Left cardiac atrium (tissue), 4 donors: ENCODE data around the gene STRBP. TPM values are rescaled to one million over a fixed set of nuclear protein-coding genes. Genes with fewer than 3 reads are reported as not detected.
"Not testable (repeated sequence)": the region's sequence is repeated elsewhere in the genome, so short reads cannot be mapped to it uniquely, and the experiment has no call there.

Experiments used
- ATAC-seq, 2 donors: fragments of 200-7000 bp; cut with Tn5 transposase; one replicate each; pipeline ENCODE4 v1.9.1; 2020; ENCODE audit warnings: mild to moderate bottlenecking in 2 of 2, moderate library complexity in 2 of 2
- DNase-seq: peaks from one replicate; pipeline ENCODE4 v3.0.0-alpha.2; 2020
- intact Hi-C, 2 donors: fragments of 100-400 bp; cut with DNase I; formaldehyde crosslinking; loops; one replicate each; pipeline versions ENCODE4 v1.14.1 to v1.15.1; 2022 to 2023
- long read RNA-seq: library from polyadenylated mRNA; unstranded; transcript quantifications from one replicate; pipeline ENCODE4 v2.0.0, GENCODE V29; 2021
- total RNA-seq, 2 donors: library from RNA; stranded (reverse); fragmentation: NEBNext Ultra II Directional; extraction: Animal tissue kit (Norgen Biotek cat#: 25700); gene quantifications; one replicate each; pipeline ENCODE4 v1.2.1, GENCODE V29; 2021
- donor health status: DM: no; HTN: yes; CAD: no.
- donor health status: DM: no; HTN: yes; CAD: no; lungs with severe emphysema.
- donor health status: DM: yes; HTN: yes; CAD: no.
- donor health status: Dilated cardiomyopathy.

The STRBP gene
- 10 to 100 TPM; 16.7 to 20.7 TPM for total RNA-seq
- long read RNA-seq, partial matches to known transcripts, result 0 of 4 reads
- long read RNA-seq, other reads (novel, unspliced or antisense), result 4 of 4 reads

DNA sequence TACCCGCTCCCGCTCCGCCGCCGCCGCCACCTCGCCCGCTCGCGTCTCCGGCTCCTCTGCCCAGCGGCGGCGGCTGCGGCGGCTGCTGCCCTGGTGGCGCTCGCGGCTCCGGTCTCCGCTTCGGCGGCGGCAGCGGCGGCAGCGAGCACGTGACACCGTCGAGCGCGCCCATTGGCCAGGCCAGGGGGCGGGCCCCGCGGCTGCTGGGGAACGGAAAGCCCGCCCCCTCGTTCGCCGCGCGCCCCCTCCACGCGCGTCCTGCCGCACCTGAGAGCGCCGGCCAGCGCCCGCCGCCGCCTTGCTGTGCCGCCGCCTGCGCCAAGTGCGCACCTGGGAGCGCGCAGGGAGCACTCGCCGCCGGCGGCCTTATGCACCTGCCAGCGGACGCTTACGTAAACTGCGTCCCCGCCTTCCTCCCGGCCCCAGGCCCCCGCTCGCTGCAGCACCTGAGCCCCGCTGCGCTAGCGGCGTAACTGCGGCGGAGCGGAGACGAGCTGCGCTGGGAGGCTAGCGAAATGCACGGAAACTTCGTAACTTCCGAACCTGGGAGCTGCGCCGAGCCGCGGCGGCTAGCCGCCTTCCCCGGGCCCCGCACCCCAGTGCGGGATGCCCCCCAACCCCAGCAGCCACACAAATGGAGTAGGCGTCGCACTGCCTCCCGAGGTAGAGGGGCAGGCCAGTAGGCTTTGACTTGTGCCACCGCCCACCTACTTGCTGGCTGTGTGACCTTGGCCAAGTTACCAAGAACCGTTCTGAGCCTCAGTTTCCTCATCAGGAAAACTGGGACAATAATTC, at the start of gene STRBP:
TSS of gene STRBP (minus strand) at position 122 of the 795 bp plus-strand sequence. CDS start 84,452 bp downstream, outside the sequence.
- intact Hi-C loops, result loop anchor here in 1 of 2 donors (5.0 kb wide), 1 partner anchor 74 kb away; no protein-coding TSS in a partner anchor
- ATAC-seq (peak; percentile 98 to 99), DNase-seq (peak; percentile 92)

DNA sequence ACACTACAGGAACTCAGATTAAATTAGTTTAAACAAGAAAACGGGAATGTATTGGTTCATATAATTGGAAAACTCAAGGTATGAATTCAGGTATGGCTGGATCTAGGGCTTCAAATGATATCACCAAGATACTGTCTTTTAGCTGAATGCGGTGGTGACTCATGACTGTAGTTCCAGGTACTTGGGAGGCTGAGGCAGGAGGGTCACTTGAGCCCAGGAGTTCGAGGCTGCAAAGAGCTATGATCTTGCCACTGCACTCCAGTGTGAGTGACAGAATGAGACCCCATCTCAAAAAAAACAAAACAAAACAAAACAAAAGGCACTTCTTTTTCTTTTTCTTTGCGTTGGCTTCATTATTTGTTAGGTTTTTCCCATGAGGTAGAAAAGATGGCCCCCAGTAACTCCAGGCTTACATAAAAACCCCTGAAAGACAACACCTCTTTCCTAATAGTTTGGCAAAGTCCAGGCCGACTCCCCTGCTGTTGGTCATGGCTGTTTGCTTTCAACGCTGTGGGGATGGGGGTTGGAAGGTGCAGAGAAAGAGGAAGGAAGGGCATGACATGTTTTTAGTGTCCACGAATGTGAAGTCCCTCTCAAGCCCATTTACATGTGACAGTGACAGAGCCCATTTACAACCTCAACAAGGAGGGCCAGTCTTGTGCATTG, 47.8 kb upstream of the STRBP start:
- ATAC-seq (no peak), DNase-seq (no peak)
- intact Hi-C loops, result no loop called here

DNA sequence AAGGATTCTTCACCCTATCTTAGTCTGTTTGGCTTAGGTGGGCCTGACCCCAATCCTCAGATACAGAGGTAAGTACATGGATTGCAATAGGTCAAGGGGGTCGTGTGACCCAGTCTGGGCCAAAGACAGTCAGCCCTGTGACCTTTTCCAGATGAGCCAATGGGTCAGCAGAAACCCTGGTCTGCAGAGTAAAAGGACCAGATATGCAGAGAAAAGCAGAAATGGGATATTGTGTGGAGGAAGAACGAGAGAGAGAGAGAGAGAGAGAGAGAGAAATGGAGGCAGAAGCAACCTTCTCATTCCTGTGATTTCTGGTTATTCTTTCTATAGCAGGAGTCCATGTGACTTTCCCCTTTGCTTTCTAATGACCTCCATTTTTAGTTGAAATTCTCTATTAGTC, 47.2 kb upstream of the STRBP start:
- no peak for DNase-seq
- no peak for ATAC-seq
- intact Hi-C loops, result no loop called here

DNA sequence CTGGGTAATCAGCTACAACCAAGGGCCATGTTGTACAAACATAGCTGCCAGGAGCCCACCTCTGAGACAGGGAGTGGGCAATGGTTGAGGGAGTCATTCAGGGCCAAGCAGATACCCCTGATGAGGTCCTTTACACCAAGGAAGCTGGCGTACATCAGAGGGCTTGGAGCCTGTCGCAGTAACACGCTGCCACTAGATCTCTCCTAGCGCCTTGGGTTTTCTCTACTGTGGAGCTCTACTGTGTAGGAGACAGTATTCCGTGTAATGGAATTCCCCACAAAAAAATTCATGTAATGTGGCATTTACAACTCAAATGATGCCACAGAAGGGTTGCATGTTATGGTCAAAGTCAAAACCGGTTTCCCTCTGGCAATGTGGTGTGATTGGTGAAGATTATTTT, 46.2 kb upstream of the STRBP start:
- no peak for DNase-seq
- ATAC-seq, result no peak
- intact Hi-C loops, result no loop called here

DNA sequence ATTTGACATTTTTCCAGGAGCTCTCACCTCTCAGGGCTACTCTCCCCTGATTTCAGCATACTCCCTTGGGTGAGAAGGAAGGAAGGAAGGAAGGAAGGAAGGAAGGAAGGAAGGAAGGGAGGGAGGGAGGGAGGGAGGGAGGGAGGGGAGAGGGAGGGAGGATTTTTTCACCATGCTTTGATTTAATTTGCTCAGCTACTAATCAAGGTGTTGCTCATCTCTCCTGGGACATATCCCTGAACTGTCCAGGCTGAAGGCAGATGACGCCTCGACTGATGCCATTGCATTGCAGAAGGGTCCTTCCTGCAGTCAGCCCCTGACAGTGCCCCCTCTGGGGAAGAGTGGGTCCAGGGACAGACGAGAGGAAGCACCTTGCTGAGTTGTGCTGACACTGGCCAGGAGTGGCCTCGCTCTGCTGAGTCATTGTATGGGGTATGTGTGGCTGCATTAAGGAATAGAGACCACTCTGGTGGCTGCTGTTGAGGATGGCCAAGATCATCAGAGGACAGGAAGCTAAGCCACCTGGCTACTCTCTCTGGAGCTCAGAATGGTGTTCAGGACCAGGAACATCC, 44.0 kb upstream of the STRBP start:
- DNase-seq (no peak), ATAC-seq (no peak)
- intact Hi-C loops, result no loop called here

DNA sequence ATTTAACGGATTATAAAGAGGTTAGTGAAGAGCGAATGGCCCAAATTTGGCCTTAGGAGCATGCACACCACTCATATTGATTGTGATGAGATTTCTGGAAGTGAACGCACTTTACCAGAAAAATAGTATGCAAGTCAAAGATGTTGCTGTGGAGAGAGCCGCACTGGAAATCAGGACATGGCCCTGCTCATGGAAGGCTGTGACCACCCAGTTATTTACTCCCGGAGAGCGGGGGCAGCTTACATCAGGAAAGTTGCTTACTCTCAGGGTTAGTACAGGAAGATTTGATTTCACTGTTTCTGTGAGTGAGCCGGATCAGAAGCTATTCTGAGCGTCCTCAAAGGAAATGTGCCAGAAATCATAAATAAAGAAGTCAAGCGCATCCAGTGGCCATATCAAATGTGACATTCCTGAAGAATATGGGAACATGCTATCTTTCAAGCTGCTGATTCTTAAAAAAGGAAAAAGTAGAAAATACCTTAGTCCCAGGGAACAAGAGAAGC, 42.9 kb upstream of the STRBP start:
- intact Hi-C loops, result no loop called here
- DNase-seq, result no peak
- no peak for ATAC-seq

DNA sequence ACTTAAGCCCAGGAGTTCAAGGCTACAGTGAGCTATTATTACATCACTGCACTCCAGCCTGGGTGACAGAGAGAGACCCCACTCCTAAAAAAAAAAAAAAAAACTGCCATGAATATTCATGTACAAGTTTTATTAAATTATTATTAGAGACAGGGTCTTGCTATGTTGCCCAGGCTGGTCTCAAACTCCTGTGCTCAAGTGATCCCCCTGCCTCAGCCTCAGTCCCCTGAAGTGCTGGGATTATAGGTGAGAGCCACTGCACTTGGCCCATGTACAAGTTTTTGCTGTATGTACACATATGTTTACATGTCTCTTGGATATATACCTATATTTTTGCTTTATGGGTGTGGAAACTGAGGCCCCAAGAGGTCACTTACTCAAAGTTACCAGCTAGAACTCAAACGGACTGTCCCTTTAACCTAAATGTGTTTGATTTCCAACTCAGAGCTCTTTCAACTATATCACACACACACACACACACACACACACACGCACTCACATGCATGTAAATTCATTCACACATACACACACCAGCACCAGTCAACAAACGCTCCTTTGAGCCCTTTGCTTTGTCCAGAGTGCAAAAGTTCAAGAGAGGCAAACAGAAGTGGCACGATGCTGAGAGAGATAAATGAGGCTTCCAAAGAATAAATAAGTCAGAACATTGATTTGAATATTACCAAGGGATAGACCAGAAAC, 42.3 kb upstream of the STRBP start:
- intact Hi-C loops, result no loop called here
- DNase-seq (no peak), ATAC-seq (no peak)

DNA sequence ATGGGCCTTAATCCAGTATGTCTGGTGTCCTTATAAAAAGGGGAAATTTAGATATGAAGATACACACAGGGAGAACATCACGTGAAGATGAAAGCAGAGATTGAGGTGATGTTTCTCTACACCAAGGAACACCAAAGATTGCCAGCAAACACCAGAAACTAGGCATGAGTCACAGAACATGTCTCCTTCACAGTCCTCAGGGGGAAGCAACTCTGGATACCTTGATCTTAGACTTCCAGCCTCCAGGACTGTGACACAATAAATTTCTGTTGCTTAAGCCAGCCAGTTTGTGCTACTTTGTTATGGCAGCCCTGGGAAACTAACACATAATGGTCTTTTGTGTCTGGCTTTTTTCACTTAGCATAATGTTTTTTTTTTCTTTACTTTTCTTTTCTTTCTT, 41.2 kb upstream of the STRBP start:
- ATAC-seq (no peak), DNase-seq (no peak)
- intact Hi-C loops, result no loop called here

DNA sequence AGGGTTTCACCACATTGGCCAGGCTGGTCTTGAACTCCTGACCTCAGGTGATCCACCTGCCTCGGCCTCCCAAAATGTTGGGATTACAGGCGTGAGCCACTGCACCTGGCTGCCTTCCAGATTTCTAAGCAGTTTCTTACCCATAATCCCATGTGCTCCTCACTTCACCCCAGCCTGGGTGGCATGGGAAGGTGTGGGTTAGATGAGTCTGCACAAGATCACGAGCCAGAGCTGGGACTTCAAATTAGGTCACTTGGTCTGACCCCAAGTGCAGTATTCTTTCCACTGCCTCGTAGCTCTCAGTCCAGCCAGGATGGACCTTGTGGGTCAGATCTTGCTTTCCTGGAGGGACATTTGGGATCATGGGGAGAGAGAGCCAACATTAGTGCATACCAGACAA, 37.5 kb upstream of the STRBP start:
- DNase-seq, result no peak

DNA sequence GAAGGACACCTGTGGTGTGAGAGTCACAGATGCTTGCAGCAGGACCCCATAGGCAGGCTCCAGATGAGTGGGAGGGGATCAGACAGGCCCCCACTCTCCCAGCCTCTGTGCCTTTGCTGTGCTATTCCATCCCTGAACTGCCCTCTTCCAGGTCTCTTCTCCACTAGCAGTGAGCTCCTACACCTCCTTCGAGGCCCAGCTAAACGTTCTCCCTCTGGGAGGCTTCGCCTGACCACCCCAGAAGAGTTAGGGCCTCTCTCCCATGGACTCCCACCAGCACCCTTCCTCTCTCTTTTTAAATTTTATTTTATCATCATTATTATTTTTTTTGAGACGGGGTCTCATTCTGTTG, 35.9 kb upstream of the STRBP start:
- DNase-seq, result no peak
- intact Hi-C loops, result no loop called here
- no peak for ATAC-seq

More for the DNA sequence above, 37.5 kb upstream of the STRBP start:
- peak in 1 of 2 donors; percentile 58 for ATAC-seq
- intact Hi-C loops, result no loop called here

DNA sequence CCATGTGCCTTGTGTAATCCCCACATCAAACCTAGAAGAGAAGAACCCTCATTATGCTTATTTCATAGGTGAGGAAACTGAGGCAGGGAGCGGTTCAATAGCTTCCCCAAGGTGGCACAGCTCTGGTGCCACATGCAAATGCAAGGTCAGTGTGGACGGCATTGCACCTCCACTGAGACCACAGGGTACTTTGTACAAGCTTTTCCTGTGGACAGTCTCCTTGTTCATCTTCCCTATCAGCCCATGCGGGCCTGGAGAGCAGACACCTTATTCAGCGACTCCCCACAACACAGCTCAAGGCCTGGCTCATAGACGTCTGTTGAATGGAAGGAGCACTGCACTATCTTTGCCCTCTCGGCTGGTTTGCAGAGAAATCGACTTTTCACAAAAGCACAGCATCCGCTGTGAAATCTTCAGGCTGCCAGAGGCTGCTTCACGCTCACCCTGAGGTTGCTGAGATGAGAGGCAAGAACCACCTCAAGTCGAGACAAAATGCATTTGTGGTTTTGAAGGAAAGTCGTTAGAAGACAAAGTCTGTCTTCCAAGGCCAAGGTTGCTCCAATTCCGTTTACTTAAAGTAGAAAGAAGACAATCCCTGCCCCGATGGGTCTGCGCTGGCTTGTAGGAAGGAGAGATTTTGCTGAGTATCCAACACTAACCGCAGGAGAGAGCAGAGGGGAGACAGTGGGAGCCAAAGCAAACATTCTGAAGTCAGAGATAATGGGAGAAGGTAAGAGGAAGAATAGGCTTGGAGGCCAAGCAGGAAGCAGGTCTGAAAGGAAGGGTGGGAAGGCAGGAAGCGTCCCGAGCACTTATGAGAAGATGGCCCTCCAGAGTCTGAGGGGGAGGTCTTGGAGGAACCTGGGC, 34.2 kb upstream of the STRBP start:
- intact Hi-C loops, result no loop called here
- DNase-seq (no peak), ATAC-seq (no peak)

DNA sequence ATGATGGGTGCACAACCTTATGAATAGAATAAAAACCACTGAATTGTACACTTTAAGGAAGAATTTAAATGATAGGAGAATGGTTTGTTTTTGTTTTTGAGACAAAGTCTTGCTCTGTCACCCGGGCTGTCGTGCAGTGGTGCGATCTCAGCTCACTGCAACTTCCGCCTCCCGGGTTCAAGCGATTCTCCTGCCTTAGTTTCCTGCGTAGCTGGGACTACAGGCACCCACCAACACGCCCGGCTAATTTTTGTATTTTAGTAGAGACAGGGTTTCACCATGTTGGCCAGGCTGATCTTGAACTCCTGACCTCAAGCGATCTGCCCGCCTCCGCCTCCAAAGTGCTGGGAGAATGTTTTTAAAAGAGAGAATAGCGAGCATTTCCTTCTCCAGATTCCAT, 33.5 kb upstream of the STRBP start:
- ATAC-seq, intact Hi-C loops, DNase-seq: not testable (repeated sequence)

DNA sequence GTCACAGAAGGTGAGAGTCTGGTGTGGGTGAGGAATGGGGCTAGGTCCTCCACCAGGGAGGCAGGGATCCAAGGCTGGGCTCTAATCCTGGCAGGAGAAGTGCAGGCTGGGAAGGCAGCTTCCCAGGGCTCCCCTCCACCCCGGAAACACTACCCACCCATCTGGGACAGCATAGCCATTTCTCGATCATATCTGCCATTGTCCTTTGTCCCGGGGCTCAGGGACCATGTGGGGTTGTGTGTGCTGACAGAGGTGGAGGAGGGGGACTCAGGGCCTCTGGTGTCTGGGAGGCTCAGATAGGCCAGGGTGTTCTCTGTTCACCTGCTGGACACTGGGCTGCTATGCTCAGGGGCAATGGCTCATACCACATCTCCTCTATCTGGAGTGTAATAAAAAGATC, 32.2 kb upstream of the STRBP start:
- ATAC-seq (no peak), DNase-seq (no peak)
- intact Hi-C loops, result no loop called here

DNA sequence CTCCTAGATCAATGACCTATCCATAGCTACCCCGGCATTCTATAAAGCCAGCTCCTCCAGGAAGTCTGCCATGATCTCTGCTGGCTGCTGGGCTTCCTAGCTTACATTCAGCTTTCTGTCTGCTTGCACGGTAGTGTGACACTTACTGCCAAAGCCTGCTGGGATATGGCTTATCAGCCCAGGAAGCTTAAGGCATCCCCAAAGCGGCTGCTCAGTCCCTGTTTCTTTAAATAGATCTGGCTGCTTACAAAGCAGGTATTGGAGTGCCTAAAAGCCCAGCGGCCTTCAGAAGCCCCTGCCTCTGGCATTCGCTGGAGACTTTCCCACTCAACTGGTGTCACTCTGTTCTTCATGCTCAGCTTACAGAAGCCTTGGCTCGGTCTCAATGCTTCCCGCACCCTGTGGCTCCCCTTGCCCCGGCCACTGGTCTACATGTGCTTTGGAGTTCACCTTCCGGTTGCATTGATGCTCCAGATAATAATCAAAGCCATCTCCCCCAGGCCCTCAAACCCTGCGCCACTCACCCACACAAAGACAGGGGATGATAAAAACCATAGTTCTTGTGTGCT, 31.3 kb upstream of the STRBP start:
- DNase-seq (no peak), ATAC-seq (peak; percentile 69 to 82)
- intact Hi-C loops, result no loop called here

DNA sequence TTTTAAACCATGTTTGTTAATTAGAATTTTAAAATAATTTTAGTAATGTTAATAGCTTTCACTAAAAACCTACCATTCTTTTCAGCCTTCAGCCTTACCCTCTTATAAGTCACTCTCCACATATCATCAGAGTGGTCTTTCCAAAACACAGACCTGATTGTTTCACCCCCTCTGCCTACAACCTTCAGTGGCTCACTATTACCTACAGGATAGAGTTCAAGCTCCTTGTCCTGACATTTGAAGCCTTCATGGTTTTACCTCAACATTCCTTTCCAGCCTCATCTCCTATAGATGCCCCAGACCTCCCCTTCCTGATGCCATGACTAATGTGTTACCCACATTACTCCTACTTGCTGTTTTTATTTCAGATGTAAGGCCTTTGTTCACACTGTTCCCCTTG, 27.8 kb upstream of the STRBP start:
- ATAC-seq, result no peak
- no peak for DNase-seq
- intact Hi-C loops, result no loop called here

DNA sequence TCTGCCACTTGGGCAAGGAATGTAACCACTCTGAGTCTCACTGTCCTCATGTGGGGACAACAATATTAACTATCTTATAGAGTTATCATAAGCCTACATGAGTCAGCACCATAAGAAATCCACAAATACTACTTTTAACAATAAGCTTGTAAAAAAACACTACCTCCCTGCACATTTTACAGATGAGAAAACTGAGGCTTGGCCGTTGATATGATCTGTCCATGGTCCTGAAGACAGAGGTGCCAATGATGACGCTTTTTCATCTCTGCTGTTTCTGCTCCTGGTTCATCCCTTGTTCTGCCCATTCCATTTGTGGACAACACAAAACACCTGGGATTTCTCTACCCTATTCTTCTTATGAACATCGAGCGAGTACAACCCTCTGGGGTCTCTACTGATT, 23.4 kb upstream of the STRBP start:
- DNase-seq (no peak), ATAC-seq (no peak)
- intact Hi-C loops, result no loop called here

DNA sequence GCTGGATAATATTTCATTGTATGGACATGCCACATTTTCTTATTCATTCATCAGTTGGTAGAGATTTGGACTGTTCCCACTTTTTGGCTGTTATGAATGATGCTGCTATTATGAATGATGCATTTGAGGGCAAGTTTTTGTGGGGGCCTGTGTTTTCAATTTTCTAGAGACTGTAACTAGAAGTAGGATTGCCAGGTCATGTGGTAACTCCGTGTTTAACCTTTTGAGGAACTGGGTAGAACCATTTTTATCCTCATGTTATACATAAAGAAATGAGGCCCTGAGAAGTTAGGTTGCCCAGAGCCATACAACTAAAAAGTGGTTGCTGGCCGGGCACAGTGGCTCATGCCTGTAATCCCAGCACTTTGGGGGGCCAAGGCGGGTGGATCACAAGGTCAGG, 22.4 kb upstream of the STRBP start:
- ATAC-seq (no peak), DNase-seq (no peak)
- intact Hi-C loops, result no loop called here

DNA sequence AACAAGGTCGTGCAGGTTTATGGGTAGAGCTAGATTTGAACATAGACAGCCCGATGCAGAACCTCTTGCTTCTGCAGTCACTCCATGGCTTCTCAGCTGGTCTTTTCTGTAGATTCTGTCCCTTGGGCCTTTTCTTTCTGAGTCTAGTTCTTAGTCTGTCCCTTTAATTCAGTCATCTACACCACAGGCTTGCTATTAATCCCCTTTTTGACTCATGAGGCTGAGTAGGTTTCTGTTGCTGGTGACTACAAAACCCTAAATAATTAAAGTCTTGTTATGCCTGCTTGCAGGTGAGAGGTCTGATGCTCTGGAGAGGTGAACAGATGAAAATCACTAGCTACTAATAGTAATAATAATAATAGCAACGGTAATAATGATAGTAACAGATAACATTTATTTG, 19.3 kb upstream of the STRBP start:
- intact Hi-C loops, result no loop called here
- DNase-seq, result no peak
- no peak for ATAC-seq
